H1 (cell line): Measurements from ENCODE around the gene RAB11FIP3.

Source experiments
- CEBPB ChIP-seq: IDR thresholded peaks from 2 replicates; pipeline ENCODE4 v1.6.1; 2012; ENCODE audit warnings: low read depth, low read length
- CTCF ChIP-seq, 3 experiments: IDR thresholded peaks; 1 replicate in 2 of 3; 2 replicates in 1 of 3; pipeline versions ENCODE4 v1.5.1 to v1.6.1; 2011; ENCODE audit warnings: low read length in 3 of 3, mild to moderate bottlenecking in 3 of 3, inconsistent platforms in 2 of 3, low read depth in 1 of 3, moderate library complexity in 1 of 3; ENCODE audit not compliant: insufficient read depth in 1 of 3; ENCODE audit errors: control extremely low read depth in 1 of 3
- EZH2 ChIP-seq: fragments of 200-600 bp; sonication (generic); IDR thresholded peaks from 2 replicates; pipeline ENCODE4 v1.7.1; 2012; ENCODE audit warnings: low read depth, mild to moderate bottlenecking, moderate library complexity, low read length, inconsistent platforms; ENCODE audit not compliant: severe bottlenecking
- POLR2A ChIP-seq, 2 experiments: IDR thresholded peaks; 1 replicate in 1 of 2; 2 replicates in 1 of 2; pipeline ENCODE4 v1.6.1; 2011; ENCODE audit warnings: low read depth in 2 of 2, low read length in 2 of 2, mild to moderate bottlenecking in 2 of 2; ENCODE audit errors: control extremely low read depth in 1 of 2
- SRF ChIP-seq: IDR thresholded peaks from 2 replicates; pipeline ENCODE4 v1.6.1; 2011; ENCODE audit warnings: mild to moderate bottlenecking, low read depth, low read length, moderate library complexity
- YY1 ChIP-seq: IDR thresholded peaks from 2 replicates; pipeline ENCODE4 v1.6.1; 2011; ENCODE audit warnings: low read depth, mild to moderate bottlenecking, low read length

GRCh38 chr16:378821-379182, 46.6 kb upstream of the RAB11FIP3 start:
- TF ChIP-seq SRF (no peak), CTCF (IDR thresholded peaks at IDR 0.05; ENCODE audit: control extremely low read depth in 1 of 3, insufficient read depth in 1 of 3, low read depth in 1 of 3, low read length in 3 of 3) (no peak), CEBPB (no peak), EZH2 (no peak), POLR2A (IDR thresholded peaks at IDR 0.05; ENCODE audit: control extremely low read depth in 1 of 2, low read depth in 2 of 2, low read length in 2 of 2) (no peak), YY1 (no peak)
